Thyroid gland (tissue), 4 donors: ENCODE data around the gene CACNA1S. TPM values are rescaled to one million over a fixed set of nuclear protein-coding genes. Genes with fewer than 3 reads are reported as not detected.
A peak's percentile ranks its signal among the peaks of the same experiment; 100 is the strongest.

Experiments
- DNase-seq, 2 donors: peaks; one replicate each; pipeline ENCODE4 v3.0.0-alpha.2; 2019
- H3K27ac ChIP-seq, 3 donors: fragments of 200-600 bp; sonication (generic); 1 replicate in 2 of 3; 2 replicates in 1 of 3; pipeline ENCODE4 v1.5.1; 2016 to 2019; ENCODE audit warnings: mild to moderate bottlenecking in 1 of 3, moderate library complexity in 1 of 3
- H3K27me3 ChIP-seq: fragments of 200-600 bp; sonication (generic); one replicate; pipeline ENCODE4 v1.5.1; 2019
- H3K36me3 ChIP-seq, 2 donors: fragments of 200-600 bp; sonication (generic); one replicate each; pipeline ENCODE4 v1.5.1; 2016 to 2019
- H3K4me1 ChIP-seq, 2 donors: fragments of 200-600 bp; sonication (generic); one replicate each; pipeline ENCODE4 v1.5.1; 2017 to 2019
- H3K4me3 ChIP-seq, 3 donors: fragments of 200-600 bp; sonication (generic); replicated peaks in 1 of 3; 1 replicate in 2 of 3; 2 replicates in 1 of 3; pipeline ENCODE4 v1.5.1; 2016; ENCODE audit warnings: mild to moderate bottlenecking in 1 of 3
- H3K9me3 ChIP-seq: fragments of 200-600 bp; sonication (generic); one replicate; pipeline ENCODE4 v1.5.1; 2017
- CTCF ChIP-seq, 6 experiments: fragments of 200-600 bp in 3 of 6; fragments of 450-650 bp in 3 of 6; sonication (generic) in 3 of 6; IDR thresholded peaks; one replicate each; pipeline ENCODE4 v1.5.1; 2016 to 2019; ENCODE audit warnings: antibody characterized with exemption in 6 of 6, mild to moderate bottlenecking in 2 of 6, inconsistent platforms in 1 of 6, moderate library complexity in 1 of 6
- POLR2A ChIP-seq, 2 donors: fragments of 450-650 bp; IDR thresholded peaks; one replicate each; pipeline ENCODE4 v1.6.1; 2017; ENCODE audit warnings: antibody characterized with exemption in 2 of 2, mild to moderate bottlenecking in 2 of 2, moderate library complexity in 1 of 2
- WGBS, 2 donors: methylation state at CpG; one replicate each; pipeline ENCODE4 v1.1.5; 2017; 5-methylcytosine and 5-hydroxymethylcytosine counted together
- intact Hi-C: fragments of 100-400 bp; cut with DNase I; formaldehyde crosslinking; loops from one replicate; pipeline ENCODE4 v1.15.1; 2023
- total RNA-seq, 4 donors: library from RNA; depleted of rRNA; stranded (reverse); fragments of >200 nt; gene quantifications; one replicate each; pipeline ENCODE4 v1.2.3, GENCODE V29; 2016

Gene CACNA1S
- total RNA-seq, 4 donors from 2014 or later = not detected

GRCh38 chr1:201085902-201086735 lies 26.1 kb downstream of the CACNA1S start:
- no peaks in the 10 kb centered on the region for H3K36me3 ChIP-seq
- TF ChIP-seq POLR2A (IDR thresholded peaks at IDR 0.05) (no peak), CTCF (IDR thresholded peaks at IDR 0.05) (peak in 5 of 6 experiments; percentile 14 to 63 (median 52))
- H3K4me3 ChIP-seq = no peak overlapping the region
- H3K4me1 ChIP-seq = no peaks in the 10 kb centered on the region
- intact Hi-C loops = no loop called here
- H3K9me3 ChIP-seq = no peaks in the 10 kb centered on the region
- 66 to 88% methylated on average over 9 to 12 of the region's 12 CpGs for WGBS, 2 donors
- no peaks in the 10 kb centered on the region for H3K27me3 ChIP-seq
- H3K27ac ChIP-seq = no peak overlapping the region
- DNase-seq = peak; percentile 64 to 69

- H3K36me3 ChIP-seq = no peaks in the 10 kb centered on the region
- no peaks in the 10 kb centered on the region for H3K4me1 ChIP-seq
- no peaks in the 10 kb centered on the region for H3K9me3 ChIP-seq
- no peak for DNase-seq
- intact Hi-C loops = no loop called here
- no peak overlapping the region for H3K4me3 ChIP-seq
- H3K27ac ChIP-seq = no peak overlapping the region
- TF ChIP-seq POLR2A (IDR thresholded peaks at IDR 0.05) = no peak
- TF ChIP-seq CTCF (IDR thresholded peaks at IDR 0.05) = no peak
- H3K27me3 ChIP-seq = no peaks in the 10 kb centered on the region
- 45 to 57% methylated on average over 6 of the region's 6 CpGs for WGBS, 2 donors
Observed at GRCh38 chr1:201084295-201084694, 27.9 kb downstream of the CACNA1S start.

- DNase-seq = no peak
- Histone ChIP-seq H3K4me1 (no peaks in the 10 kb centered on the region), H3K27ac (no peak overlapping the region), H3K36me3 (no peaks in the 10 kb centered on the region), H3K4me3 (no peak overlapping the region), H3K9me3 (no peaks in the 10 kb centered on the region), H3K27me3 (no peaks in the 10 kb centered on the region)
- WGBS, 2 donors = 60 to 64% methylated on average over 3 of the region's 3 CpGs
- intact Hi-C loops = no loop called here
- no peak for TF ChIP-seq POLR2A (IDR thresholded peaks at IDR 0.05)
- no peak for TF ChIP-seq CTCF (IDR thresholded peaks at IDR 0.05)
Observed at GRCh38 chr1:201083741-201084140, 28.5 kb downstream of the CACNA1S start.

- no peak for TF ChIP-seq POLR2A (IDR thresholded peaks at IDR 0.05)
- no peak for TF ChIP-seq CTCF (IDR thresholded peaks at IDR 0.05)
- DNase-seq = no peak
- Histone ChIP-seq H3K4me1 (no peaks in the 10 kb centered on the region), H3K27ac (no peak overlapping the region), H3K36me3 (no peaks in the 10 kb centered on the region), H3K9me3 (no peaks in the 10 kb centered on the region), H3K4me3 (no peak overlapping the region), H3K27me3 (no peaks in the 10 kb centered on the region)
- intact Hi-C loops = no loop called here
- 89 to 92% methylated on average over 3 of the region's 3 CpGs for WGBS, 2 donors
Observed at GRCh38 chr1:201080135-201080534, 32.1 kb downstream of the CACNA1S start.

GRCh38 chr1:201077736-201078135 lies 34.5 kb downstream of the CACNA1S start:
- Histone ChIP-seq H3K9me3 (no peaks in the 10 kb centered on the region), H3K36me3 (no peaks in the 10 kb centered on the region), H3K4me1 (no peaks in the 10 kb centered on the region), H3K4me3 (no peak overlapping the region), H3K27ac (no peak overlapping the region), H3K27me3 (no peaks in the 10 kb centered on the region)
- intact Hi-C loops = no loop called here
- DNase-seq = no peak
- TF ChIP-seq CTCF (IDR thresholded peaks at IDR 0.05) (no peak), POLR2A (IDR thresholded peaks at IDR 0.05) (no peak)
- WGBS, 2 donors = 93 to 94% methylated on average over 12 to 16 of the region's 17 CpGs
